Measurements from ENCODE around the gene OPN1MW.
A peak's percentile ranks its signal among the peaks of the same experiment; 100 is the strongest.
"Not testable (repeated sequence)": the region's sequence is repeated elsewhere in the genome, so short reads cannot be mapped to it uniquely, and the experiment has no call there.

The OPN1MW gene

DNA sequence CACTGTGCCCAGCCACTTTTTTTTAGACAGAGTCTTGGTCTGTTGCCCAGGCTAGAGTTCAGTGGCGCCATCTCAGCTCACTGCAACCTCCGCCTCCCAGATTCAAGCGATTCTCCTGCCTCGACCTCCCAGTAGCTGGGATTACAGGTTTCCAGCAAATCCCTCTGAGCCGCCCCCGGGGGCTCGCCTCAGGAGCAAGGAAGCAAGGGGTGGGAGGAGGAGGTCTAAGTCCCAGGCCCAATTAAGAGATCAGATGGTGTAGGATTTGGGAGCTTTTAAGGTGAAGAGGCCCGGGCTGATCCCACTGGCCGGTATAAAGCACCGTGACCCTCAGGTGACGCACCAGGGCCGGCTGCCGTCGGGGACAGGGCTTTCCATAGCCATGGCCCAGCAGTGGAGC lies at the start of gene OPN1MW:
OPN1MW (plus strand) TSS at position 301 of the 400 bp plus-strand sequence; CDS start at position 383, 82 bp downstream.
- DNase-seq = not testable (repeated sequence)

GRCh38 chrX:154135458-154136229 lies 46.8 kb upstream of the OPN1MW start:
- peak; percentile 56 for DNase-seq

GRCh38 chrX:154136627-154137161 lies 45.7 kb upstream of the OPN1MW start:
- DNase-seq = peak; percentile 73

DNA sequence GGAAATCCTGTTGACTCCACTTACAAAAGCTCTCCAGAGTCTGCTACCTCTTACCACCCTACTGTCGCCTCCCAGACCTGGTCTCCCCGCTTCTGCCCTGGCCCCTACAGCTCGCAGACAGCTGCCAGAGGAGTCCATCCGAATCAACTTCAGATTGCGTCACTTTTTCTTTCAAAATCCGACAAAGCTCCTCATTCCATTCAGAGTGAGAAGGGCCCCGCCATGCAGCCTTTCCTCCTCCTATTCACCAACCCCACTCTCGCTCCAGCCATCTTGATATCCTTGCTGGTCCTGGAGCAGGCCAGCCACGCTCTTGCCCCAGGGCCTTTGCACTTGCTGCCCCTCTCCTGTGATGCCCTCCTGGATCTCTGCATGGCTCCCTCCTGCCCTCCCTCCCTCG lies 43.5 kb upstream of the OPN1MW start:
- DNase-seq = no peak

GRCh38 chrX:154140206-154140605 lies 42.2 kb upstream of the OPN1MW start:
- DNase-seq = no peak

- no peak for DNase-seq
These were observed 41.7 kb upstream of the OPN1MW start for GRCh38 chrX:154140742-154141141.

- DNase-seq = no peak
These were observed 40.0 kb upstream of the OPN1MW start for GRCh38 chrX:154142386-154142785.

DNA sequence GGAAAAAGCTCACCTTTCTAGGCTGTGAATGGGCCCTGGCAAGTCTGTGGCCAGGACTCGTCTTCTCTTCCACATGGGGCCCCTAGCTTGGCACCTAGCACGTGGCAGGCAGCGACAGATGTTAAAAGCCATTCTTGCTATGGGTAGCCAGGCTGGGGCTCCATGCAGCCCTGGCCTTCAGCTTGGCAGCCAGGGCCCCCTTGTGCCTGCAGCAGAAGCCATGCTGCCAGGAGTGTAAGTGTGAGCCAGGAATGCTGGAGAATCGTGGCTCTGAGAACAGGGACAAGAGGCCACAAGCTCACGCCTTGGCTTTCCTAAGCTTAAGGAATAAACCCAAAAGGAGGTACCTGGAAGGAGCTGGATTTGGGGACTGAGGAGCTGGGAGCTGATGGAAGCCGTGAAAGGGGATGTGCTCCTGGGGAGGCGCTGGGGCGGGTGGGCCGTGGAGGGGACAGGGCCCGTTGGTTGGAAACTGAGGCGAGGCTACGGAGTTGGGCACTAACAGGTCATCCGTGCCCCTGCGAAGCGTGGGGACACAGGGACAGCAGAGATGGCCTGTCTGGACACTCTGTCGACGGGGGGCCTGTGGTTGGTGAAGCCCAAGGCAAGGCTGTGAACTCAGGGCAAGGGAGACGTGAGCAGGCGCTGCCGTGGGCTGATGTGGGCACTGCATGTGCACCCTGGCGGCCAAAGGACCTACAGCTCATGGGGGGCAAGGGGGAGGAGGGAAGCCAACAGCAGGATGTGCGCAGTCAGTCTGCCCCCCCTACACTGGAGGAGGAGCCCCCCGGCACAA lies 39.2 kb upstream of the OPN1MW start:
- no peak for DNase-seq

DNA sequence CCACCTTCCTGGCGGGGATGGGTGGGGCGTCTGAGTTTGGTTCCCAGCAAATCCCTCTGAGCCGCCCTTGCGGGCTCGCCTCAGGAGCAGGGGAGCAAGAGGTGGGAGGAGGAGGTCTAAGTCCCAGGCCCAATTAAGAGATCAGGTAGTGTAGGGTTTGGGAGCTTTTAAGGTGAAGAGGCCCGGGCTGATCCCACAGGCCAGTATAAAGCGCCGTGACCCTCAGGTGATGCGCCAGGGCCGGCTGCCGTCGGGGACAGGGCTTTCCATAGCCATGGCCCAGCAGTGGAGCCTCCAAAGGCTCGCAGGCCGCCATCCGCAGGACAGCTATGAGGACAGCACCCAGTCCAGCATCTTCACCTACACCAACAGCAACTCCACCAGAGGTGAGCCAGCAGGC lies 38.4 kb upstream of the OPN1MW start, which contains the start of gene OPN1LW:
OPN1LW (plus strand) TSS at position 234 of the 400 bp plus-strand sequence; CDS start at position 275, 41 bp downstream.
- DNase-seq = not testable (repeated sequence)

DNA sequence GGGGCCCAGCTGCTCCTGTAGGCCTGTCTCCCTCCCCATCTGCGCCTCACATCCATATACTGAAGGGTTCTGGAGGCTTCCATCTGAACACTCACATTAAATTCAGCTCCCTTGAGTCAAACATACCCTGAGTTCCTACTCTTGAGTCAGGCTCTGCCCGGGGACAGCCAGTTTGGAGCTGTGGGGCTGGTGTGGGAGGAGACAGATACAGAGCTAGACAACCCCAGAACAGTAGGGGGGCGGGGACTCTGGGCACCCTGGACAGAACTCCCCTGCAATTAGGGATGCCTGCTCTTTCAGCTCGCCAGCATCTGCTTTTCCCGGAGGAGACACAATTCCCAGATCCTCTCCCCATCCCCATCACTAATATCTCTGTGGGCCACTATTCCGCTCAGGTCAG lies 31.4 kb upstream of the OPN1MW start:
- DNase-seq = not testable (repeated sequence)

DNA sequence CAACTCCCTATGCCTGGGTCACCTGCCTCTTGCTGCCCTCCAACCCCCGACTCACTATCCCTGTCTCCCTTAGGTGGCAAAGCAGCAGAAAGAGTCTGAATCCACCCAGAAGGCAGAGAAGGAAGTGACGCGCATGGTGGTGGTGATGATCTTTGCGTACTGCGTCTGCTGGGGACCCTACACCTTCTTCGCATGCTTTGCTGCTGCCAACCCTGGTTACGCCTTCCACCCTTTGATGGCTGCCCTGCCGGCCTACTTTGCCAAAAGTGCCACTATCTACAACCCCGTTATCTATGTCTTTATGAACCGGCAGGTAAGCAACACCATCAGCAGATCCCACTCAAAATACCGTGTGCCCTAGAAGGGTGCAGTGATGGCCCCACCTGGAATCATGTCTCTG lies 26.2 kb upstream of the OPN1MW start:
- not testable (repeated sequence) for DNase-seq

GRCh38 chrX:154157207-154157606 lies 25.2 kb upstream of the OPN1MW start:
- DNase-seq = not testable (repeated sequence)

- DNase-seq = not testable (repeated sequence)
These were observed 23.1 kb upstream of the OPN1MW start for GRCh38 chrX:154159345-154159744.

- DNase-seq = not testable (repeated sequence)
These were observed 17.5 kb upstream of the OPN1MW start for GRCh38 chrX:154164902-154165301.

DNA sequence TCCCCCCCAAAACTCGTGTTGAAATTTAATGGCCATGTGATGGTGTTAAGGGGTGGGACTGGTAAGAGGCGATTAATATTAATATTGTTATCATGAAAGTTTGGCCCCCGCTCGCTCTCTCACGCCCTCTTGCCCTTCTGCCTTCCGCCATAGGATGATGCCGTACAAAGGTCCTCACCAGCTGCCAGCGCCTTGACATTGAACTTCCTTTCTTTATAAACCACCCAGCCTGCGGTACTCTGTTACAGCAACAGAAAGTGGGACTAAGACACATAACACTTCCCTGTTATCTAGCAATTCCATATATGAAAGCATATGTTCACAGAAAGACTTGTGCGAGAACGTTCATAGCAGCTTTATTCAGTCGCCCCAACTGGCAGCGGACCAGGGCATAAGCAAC lies 14.0 kb upstream of the OPN1MW start:
- not testable (repeated sequence) for DNase-seq

GRCh38 chrX:154172535-154172943 lies 9.9 kb upstream of the OPN1MW start:
- DNase-seq = not testable (repeated sequence)

GRCh38 chrX:154174356-154174755 lies 8.0 kb upstream of the OPN1MW start:
- not testable (repeated sequence) for DNase-seq

DNA sequence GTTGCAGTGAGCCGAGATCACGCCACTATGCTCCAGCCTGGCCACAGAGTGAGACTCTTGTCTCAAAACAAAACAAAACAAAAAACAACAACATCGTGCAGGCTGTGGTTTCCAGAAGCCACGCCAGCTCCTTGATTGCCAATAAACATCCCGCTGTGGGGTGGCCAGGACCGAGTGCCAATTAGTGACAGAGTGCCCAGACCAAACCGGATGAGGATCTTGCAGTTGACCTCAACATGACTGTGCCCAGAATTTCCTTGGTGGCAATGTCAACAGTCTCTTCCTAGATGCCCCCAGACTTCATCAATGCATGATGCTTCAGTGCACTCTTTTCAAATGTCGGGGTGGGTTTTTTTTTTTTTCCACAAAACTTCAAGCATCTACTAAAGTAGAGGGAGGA lies 1.4 kb downstream of the OPN1MW start:
- DNase-seq = not testable (repeated sequence)

- not testable (repeated sequence) for DNase-seq
These were observed 10.4 kb downstream of the OPN1MW start for GRCh38 chrX:154192846-154193245.

GRCh38 chrX:154194316-154194715 lies 11.9 kb downstream of the OPN1MW start:
- DNase-seq = not testable (repeated sequence)

- not testable (repeated sequence) for DNase-seq
These were observed 14.1 kb downstream of the OPN1MW start for GRCh38 chrX:154196466-154196865.

DNA sequence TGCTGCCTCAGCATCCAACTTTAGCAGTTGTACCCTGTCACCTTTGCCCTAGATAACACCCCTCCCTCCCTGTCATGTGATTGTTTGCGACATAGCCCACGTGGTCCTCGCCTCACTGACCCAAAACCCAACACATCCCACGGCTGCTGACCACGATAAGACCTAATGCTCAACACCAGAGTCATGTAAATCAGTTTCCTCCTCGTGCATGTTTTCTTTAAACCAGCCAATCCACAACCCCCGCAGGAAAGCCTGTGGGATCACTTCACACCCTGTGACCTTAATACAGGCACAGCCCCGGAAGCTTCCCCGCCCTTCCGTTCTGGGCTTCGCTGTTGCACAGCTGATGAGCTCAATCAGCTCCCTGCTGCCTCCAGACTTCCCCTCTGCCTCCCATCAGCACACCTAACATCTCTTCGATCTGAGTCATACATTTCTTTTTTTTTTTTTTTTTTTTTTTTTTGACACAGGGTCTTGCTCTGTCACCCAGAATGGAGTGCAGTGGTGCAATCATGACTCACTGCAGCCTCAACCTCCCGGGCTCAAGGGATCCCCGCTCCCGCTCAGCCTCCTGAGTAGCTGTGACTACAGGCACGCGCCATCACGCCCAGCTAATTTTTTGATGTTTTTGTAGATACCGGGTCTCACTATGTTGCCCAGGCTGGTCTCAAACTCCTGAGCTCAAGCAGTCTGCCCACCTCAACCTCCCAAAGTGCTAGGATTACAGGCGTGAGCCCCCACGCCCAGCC lies 27.4 kb downstream of the OPN1MW start:
- not testable (repeated sequence) for DNase-seq

DNA sequence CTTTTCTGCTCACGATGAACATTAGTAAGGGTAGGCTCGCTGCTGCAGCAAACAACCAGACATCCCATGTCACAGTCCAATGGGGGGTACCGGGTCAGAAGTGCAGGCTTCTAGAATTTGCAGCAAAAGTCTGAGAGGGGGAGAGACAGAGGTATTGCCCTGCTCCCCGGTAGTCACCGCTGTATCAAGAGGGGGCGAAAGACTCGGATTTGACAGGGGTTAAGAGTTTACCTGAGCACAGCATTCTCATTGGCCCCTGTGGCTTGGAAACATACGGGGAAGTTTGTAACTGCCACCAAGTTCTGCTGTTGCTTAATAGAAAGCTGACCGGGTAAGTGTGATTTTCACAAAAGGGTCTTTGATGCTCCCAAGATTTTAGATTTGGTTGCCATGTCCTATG lies 28.7 kb downstream of the OPN1MW start:
- not testable (repeated sequence) for DNase-seq

All from CD4-positive, alpha-beta T cell treated with Interleukin-10 for 1 hour (primary cell).